Caki2 (cell line): ENCODE measurements around the gene STARD13. TPM values are rescaled to one million over a fixed set of nuclear protein-coding genes. Genes with fewer than 3 reads are reported as not detected.

Experiments used
- DNase-seq: peaks from one replicate; pipeline ENCODE4 v3.0.0-alpha.2; 2015; ENCODE audit warnings: low read depth
- in situ Hi-C: cut with HindIII; loops from 2 replicates; pipeline ENCODE4 v1.10.0; 2016; ENCODE audit warnings: low sequenced_read_pairs, low pct_unique_long_range_greater_than_20kb, mixed read lengths
- total RNA-seq: library from RNA; depleted of rRNA; stranded (reverse); fragments of >200 nt; shearing (Covaris generic); gene quantifications from 2 replicates; pipeline ENCODE4 v1.2.3, GENCODE V29; 2014; ENCODE audit warnings: low replicate concordance

The STARD13 gene
- total RNA-seq, 1 experiment from 2014 or later = 9.3 TPM

DNA sequence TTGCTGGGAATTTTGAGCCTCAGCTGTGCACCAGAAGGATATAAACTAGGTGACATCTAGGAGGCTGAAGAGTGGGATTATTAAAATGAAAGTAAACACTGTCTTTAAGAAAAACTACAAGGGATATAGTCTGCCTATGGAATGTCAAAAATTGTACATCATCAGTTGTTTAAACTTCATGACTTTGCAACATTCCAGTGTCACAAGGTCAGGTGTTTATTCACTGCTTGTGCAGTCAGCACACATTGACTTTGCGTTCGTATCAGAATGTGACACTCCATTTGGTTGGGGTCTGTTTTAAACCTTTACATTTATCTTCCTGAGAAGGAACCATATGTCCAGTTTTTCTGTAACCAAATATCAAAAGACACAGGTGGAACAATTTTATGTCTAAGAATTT lies 183.7 kb downstream of the STARD13 start:
- in situ Hi-C loops = no loop called here
- no peak for DNase-seq

DNA sequence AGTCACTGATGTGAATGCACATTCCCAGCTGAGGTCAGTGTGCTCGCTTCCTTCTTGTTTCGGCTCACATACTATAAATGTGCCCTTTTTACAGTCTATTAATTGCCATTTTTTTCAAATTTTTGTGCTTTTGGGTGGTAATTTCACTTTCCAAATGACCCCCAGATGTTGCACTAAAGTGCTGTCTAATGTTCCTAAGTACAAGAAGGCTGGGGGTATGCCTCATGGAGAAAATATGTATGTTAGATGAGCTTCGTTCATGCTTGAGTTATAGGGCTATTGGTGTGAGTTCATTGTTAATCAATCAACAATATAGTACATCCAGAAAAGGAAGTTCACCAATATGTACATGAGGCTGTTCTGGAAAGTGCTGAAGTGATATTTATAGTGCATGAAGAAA lies 184.7 kb downstream of the STARD13 start:
- in situ Hi-C loops = no loop called here
- no peak for DNase-seq

DNA sequence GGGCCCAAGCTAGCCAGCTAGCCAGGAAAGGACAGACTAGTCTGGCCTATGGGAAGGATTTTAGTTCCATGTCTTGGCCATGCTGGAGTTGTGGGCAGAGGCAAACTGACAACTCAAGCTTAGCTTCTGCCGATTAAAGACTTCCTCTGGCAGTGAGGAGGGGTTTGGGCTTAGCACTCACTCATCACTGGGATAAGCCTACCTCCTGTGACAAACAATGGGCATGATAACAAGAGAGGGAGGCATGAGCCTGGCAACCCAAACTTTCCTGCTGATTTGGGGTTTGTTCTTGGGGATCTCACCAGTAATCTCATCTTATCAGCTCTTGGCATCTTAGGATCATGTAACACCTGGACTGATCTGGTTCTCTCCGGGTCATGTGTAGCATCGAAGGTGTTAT lies 185.7 kb downstream of the STARD13 start:
- in situ Hi-C loops = no loop called here
- no peak for DNase-seq

DNA sequence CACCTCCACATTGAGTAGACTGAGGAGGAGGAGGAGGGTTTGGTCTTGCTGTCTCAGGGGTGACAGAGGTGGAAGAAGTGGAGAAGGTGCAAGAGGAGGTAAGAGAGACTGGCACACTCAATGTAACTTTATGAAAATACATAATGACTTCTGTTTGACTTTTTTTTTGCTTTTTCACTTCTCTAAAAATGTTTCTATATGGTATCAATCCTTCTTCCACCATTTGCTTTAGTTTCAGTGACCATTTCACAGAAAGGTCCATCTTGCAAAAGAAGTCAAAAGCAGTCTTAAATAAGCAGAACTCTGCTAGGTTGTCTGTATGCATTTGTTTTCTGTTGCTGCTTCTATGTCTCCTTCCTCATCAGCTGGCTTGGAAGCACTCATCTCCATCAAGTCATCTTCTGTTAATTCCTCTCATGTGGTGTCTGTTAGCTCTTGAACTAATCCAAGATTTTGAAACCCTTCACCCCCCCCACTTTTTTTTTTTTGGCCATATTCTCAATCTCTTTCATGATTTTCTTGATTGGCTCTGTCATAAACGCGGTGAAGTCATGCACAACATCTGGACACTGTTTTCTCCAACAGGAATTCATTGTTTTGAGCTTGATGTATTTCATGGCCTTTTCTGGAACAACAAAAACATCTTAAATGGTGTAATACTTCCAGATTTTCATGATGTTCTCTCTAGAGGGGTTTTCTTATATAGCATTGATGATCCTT lies 188.5 kb downstream of the STARD13 start:
- in situ Hi-C loops = no loop called here
- DNase-seq = no peak

DNA sequence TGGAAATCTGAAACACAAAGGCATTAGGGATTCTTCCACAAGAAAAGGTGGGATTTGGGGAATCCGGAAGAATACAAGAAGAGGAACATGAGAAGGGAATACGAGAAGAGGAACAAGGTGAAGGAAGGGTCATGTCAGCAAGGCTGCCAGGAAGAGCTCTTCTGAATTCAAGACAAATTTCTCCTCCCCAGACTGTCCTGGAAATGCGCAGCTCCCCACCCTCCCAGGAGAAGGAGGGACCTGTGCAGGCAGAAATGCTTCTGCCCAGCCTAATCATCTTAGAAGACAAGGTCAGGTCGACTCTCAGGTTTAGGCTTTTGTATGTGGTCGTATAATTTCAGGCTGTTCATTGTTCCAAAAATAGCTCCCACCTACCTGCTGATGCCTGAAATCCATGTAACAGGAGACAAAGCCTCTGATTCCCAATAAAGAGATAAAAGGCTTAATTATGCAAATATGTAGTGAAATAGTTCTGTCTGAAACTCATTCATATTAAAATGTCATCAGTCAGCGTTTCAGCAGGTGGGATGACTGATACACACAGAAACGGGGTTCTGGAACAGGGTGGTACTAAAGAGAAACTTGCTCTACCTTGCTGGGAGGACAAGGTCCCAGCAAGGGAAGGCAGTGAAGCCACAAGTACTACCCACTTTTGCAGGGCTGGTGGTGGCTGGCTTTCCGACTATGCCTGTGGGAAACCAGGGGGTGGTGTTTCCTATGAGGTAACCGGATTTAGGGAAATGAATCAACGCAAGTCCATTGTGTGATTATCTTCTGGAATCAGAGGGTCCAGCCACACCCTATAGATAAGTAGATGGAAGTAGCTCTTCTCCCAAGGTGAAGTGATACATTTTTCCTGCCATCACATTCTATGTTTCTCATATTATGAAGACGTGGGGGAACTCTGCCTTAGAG lies 193.2 kb downstream of the STARD13 start:
- no peak for DNase-seq
- in situ Hi-C loops = no loop called here

DNA sequence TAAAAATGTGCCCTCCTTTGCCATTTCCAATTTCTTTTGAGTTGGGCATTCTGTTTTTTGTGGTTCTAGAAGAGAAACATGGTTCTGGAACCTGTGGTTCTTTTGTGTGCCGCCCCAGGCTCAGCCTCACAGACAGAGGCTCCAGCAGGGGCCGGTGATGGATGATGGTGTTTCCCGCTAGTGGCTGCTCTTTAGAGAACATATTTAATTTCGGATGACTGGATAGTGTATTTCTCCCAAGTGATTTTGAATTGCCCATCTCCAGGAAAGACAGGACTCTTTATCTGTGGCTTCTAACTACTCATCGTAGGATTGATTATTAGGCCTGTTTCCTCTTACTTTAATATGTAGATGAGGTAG lies 194.2 kb downstream of the STARD13 start:
- in situ Hi-C loops = no loop called here
- no peak for DNase-seq

DNA sequence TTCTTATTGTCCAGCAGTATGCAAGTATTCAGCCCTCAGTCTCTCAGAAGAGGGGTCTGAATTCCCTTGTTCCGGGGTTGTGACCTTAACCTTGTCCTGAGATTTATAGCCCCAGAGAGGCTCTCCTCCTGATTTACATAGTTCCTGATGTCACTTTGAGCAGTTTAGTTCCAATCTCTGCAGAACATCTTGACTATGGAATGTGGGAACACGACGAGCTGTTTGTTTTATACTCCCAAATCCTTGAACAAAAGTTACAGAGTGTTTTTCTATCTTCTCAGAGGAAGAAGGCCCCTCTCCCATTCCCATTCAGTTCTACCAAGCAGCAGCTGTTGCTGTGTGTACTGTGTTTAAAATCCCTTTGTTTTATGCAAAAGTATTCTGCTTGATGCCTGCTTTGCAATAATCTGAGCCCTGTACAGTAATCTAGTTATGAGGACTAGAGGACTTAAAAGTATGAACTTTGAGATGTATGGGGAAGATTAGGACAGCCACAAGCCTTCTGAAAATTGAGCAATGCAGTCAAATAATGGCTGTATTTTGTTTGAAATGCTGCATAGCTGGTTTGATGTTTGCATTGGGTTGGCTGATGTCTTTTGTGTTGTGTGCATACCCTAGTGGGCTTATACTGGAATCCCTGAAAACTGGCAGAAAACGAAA lies 194.7 kb downstream of the STARD13 start:
- DNase-seq = no peak

DNA sequence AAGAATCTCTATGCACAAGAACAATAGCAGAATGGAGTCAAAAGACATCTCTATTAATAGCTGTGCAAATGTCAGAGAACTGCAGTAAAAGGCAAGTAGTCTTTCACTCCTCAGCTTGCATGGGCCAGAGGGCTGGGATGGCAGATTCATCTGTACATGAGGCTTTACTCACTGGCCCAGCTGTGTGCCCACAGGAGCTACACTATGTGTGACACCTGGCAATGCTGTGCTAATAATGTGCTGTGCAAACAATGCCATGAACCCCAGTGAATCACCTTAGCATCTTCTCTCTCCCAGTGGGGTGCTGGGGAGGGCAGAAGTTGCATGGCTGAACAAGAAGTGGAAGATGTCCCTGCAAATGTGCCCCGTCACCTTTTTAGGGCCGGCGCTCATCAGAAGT lies 196.2 kb downstream of the STARD13 start:
- in situ Hi-C loops = no loop called here
- no peak for DNase-seq

More for the DNA sequence above, 194.7 kb downstream of the STARD13 start:
- in situ Hi-C loops = no loop called here

DNA sequence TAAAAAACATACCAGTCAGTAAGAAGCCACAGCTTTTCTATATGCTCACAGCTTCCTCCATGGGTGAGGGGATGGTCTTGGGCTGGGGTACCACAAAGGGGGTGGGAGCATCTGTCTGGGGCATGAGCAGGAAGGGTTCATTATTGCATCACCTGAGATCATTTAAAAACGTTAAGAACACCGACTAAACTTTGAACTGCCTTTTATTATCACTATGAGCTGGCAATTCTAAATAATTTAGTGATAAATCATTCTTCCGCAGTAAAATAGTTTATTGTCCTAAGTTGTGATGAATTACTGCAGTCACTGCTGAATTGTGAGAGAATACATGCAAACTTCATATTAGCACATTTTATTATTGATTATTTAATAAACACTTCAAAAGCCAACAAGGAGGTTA lies 197.8 kb downstream of the STARD13 start:
- DNase-seq = no peak
- in situ Hi-C loops = no loop called here

DNA sequence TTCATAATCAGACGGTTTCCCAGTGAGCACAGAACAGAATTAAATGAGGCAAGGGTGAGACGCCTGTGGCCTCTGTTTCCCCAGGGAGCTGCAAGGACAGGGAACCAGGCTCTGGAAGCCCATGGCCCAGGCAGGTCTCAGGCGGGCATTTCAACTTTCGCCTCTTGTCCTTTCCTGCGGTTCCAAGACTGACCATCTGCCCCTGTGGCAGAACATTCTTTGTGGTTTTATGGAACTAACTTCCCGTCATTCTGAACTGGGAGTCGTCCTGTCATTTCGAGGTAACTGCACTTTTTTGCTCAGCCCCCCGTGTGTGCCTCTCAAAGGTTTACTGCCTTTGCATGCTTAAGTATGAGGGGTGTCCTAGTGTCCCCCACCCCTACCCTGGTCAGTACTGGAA lies 198.5 kb downstream of the STARD13 start:
- DNase-seq = no peak
- in situ Hi-C loops = no loop called here

DNA sequence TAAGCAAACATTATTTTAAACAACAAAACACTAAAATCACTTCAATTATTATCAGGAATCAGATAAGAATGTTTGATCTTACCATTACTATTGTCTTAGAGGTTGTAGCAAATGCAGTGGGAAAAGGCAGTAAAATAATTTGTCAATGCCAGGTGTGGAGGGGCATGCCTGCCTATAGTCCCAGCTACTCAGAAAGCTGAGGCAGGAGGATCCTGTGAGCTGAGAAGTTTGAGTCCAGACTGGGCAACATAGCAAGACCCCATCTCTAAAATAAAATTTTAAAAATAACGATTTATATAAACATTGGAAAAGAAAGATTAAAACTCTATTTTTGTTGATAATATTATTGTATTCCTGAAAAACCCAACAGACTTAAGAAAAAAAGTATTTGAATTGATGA lies 202.5 kb downstream of the STARD13 start:
- in situ Hi-C loops = no loop called here
- DNase-seq = no peak

DNA sequence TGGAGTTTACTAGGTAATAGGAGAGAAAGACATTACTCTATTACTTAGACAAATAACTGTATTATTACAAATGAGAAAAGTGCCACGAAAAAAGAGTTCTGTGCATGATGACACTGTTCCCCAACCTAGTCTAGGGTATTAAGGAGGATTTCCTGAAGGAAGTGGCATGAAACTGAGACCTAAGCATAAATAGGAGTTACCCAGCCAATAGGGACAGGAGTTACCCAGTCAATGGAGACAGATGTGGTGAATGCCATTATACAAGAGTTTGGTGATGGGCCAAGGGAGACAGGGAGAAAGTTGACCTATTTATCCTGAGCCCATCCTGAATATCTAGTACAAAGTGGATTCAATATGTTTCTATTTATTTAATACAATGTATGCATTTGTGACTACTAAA lies 203.9 kb downstream of the STARD13 start:
- no peak for DNase-seq
- in situ Hi-C loops = no loop called here

DNA sequence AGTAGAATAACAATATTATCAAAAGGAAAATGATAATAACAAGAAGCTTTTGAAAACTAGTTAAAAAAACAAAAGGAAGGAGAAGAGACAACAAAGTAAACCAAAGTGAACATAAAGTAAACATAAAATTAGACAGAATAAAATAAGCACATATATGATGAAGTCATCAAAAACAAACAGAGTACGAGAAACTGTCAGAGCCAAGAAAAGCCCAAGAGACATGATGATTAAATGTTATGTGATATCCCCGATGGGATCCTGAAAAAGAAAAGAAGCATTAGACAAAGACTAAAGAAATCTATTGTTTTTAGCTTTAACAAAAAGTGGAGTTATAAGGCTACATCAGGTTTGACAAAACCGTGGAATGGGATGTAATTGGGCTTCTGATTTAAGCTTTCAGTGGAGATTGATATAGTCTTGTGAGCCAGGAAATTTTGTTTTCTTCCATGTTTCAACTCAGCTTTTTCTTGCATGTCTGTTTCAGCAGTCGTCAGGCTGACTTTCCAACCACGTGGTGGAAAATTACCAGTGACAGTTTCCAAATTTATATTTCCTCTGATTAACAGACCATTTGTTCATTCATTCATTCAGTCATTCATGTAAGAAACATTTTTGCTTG lies 204.5 kb downstream of the STARD13 start:
- DNase-seq = no peak
- in situ Hi-C loops = no loop called here

DNA sequence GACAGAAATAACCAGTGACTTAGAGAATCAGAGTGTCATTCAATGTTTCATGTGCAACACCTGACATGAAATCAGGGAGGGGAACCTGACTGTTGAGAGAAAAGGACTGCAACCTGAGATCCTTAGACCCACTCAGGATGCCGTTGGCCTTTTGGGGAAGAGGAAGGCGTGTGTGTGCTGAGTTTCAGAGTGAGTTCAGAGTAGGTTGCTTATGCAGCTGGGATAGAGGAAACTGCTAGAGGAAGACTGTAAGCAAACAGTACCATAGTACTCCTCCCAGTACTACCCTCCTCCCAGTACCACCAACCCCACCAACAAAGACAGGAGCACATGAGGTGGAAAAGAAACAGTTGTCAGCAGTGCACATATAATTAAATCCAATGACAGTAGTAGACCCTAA lies 205.6 kb downstream of the STARD13 start:
- no peak for DNase-seq
- in situ Hi-C loops = no loop called here

DNA sequence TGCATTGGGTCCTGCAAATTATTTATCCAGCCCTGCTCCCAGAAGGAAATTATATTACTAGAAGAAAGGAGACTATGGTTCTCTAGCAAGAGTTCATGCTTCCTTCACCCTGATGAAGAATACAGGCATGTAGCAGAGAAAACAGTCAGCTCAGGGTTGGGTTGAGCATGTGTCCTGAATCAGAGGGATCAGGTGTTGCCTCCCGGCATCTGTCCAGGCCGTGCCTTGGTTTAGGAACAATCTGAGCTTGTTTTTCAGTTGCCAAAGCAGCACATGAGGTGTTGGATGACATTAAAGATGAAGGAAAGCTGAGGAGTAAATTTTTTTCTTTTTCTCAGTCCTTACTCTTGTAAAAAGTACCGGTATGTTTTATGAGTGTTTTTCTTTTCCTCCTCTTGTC lies 207.3 kb downstream of the STARD13 start:
- no peak for DNase-seq
- in situ Hi-C loops = no loop called here

DNA sequence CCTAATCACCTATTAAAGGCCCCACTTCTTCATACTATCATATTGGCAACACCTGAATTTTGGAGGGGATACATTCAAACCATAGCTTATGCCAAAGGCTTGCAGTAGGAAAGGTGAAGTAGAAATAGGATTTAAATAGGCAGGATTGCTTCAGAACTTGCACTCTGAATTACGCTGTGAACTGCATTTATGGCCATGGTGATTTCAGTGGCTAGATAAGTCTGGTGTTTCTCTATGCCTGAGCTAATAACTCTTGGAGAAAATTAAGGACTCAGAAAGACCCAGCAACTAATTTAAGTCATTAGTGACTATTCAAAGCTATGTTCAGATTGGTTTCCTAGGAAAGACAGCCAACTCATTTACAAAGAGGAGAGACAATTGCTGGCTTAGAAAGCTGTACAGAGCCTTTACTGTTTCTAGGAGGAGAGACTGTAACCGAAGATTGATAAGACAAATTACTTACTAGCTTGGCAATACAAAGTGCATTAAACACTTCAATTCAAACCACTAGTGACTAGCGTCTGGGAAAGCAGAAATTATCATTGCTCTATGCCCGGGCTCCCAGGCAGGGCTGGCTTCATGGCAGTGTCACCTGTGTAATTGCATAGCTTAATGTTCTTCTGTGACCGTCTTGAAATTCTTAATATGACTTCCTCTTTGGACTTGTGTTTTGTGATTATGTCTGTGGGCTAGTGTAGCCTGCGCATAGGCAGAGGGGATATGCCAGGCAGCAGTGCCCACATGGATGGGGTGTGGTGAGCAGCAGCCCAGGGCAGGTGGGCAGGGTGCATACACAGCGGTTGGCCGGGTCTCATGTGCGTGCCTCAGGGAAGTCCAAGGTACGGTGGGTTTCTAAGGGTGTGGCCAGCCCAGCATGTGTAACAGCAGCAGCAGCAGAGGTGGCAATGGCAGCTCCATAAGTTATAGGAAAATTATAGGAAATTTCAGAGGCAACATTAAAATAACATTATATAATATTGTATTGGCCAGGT lies 209.3 kb downstream of the STARD13 start:
- in situ Hi-C loops = no loop called here

DNA sequence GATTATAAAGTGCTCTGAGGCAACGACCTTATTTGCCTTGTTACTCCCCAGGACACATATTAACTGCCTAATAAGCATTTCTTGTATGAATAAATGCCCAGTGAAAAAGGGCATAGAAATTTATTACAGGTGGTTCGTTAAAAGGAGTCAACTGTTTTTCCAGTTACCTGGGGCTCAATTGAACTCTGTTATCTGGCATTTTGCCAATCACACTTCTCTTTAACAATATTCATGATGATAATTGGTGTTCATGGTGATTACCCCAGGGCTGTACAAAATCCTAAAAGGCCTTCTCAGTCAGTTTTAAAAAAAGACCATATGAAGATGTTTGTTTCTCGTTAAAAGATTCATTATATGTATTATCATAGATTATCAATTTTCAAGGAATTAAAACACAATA lies 212.2 kb downstream of the STARD13 start:
- DNase-seq = no peak
- in situ Hi-C loops = no loop called here

More for the DNA sequence above, 209.3 kb downstream of the STARD13 start:
- DNase-seq = no peak

DNA sequence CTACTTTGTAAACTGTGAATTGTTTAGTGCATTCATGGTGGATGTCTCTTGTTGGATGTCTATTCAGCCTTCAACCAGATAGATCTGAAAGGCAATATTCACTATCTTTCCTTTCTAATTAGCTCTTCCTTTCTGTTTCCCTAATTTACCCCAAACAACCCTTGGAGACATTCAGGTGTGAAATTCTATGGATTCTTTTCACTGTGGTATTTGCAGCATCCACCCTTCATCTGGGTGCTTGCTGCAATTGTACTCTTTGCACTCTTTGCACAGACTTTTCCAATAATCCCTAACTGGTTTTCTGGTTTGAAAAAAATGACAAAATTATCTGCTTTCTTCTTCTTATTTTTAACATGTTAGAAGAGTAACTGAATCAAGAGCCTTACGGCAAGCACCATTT lies 212.8 kb downstream of the STARD13 start:
- no peak for DNase-seq
- in situ Hi-C loops = no loop called here
